Measurements from ENCODE around the gene NCKAP5. TPM values are rescaled to one million over a fixed set of nuclear protein-coding genes. Genes with fewer than 3 reads are reported as not detected.

The NCKAP5 gene
- total RNA-seq, 1 experiment from 2014 or later, result 0.07 TPM

GRCh38 chr2:133574186-133574585 is 5.9 kb upstream of the NCKAP5 start:
- no peak for DNase-seq (ENCODE audit: low spot score)

DNA sequence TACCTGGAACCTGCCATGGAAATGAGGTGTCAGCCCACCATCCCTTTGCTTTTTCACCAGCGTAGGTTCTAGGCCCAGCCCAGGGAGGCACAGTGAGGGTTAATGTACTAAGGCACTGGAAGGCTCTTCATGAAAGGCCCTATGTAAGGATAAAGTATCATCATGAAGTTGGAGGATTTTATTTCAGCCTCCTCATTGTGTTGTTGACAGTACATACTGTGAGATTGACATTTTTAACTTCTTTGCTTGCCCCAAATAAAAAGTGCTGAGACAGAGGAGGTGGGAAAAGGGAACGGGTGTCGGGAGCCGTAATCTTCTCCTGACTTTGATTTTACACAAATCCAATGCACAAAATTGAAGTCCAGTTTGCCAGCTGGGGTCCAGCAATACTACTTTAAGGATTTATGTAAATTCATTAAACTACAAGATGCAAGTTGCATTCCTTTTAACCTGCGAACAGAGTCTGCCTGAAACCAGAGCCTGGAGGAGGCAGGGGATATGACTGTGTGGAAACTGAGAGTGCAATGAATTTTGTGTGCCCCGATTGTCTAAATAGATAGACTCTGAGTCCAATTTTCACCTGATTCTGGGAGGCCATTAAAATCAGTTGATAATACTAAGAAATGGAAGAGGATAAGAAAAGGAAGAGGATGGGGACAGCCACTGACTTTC is 5.4 kb upstream of the NCKAP5 start:
- DNase-seq (ENCODE audit: low spot score), result no peak

GRCh38 chr2:133571249-133571648 is 3.0 kb upstream of the NCKAP5 start:
- no peak for DNase-seq (ENCODE audit: low spot score)

DNA sequence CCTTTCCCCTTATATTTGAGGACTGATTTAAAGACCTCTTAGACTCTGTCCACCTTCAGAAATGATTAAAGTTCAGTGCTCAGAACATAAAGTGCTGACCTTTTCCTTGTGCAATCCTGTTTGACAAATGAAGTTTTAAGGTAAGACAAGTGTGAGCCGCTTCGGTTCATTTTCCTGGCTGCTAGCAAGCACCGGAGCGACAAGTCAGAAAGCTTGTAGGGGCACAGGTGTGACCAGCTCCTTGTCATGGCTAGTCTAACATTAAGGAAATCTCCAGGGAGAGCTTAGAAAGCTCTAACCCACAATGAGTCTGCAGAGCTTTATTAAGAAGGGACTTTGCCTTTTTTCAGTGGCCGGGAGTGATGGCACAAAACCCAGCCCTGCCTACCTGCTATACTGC is 2.3 kb upstream of the NCKAP5 start:
- DNase-seq (ENCODE audit: low spot score), result no peak

- no peak for DNase-seq (ENCODE audit: low spot score)
Observed at GRCh38 chr2:133569286-133569830, 1.1 kb upstream of the NCKAP5 start.

- no peak for DNase-seq (ENCODE audit: low spot score)
Observed at GRCh38 chr2:133568598-133568997, 335 bp upstream of the NCKAP5 start.

- DNase-seq (ENCODE audit: low spot score), result no peak
Observed at GRCh38 chr2:133562558-133562957, 5.7 kb downstream of the NCKAP5 start.

DNA sequence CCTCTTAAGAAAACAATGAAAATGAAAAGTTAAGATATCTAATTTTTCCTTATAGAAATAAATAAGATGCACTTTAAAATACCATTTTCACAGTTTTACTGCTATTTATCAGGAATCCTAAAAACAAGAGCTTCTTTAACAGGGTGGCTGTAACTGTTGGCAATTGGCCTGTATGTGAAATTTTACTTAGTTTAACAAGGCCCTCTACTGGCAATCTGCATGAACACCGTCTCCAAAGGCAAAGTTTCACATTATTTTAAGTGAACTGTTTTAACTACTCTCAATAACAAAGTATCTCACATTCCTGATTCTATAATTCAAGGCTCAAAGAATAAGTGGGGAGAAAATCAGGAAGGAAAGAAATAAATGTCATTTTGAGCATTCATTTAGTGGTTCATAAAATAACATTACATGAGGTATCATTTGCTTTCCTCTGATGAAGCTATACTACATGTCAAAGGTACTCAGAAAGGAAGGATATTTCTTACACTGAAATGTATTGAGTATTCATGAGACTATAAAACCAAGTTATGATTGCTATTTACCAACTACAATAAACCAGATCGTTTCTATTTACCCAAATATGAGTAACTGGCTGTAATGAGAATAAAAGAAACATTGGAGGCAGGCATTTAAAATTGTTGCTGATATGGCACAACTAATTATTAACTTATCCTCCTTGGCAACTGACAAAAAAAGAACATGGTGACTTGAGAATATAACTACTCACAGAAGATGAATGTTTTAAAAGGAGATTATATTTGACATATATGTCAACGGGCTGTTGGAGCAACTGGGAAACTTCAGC is 7.0 kb downstream of the NCKAP5 start:
- DNase-seq (ENCODE audit: low spot score), result peak; percentile 69

DNA sequence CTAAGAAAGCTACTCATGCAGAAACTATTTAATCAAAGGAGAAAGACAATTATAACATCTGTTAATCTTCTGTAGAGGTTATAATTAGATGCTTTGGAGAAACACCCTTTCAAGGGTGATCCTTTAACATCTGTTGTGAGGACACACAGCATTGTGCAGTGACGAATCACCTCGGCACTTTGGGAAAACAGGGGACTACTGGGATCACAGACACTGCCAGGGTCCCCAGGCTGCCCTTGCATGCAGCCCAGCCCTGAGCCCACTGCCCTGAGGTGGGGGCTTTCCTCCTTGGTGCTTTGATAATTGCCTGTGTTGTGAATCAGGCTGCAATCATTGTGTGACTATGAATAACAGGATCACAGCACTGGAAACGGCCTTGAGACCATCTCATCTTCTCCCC is 10.6 kb downstream of the NCKAP5 start:
- no peak for DNase-seq (ENCODE audit: low spot score)

DNA sequence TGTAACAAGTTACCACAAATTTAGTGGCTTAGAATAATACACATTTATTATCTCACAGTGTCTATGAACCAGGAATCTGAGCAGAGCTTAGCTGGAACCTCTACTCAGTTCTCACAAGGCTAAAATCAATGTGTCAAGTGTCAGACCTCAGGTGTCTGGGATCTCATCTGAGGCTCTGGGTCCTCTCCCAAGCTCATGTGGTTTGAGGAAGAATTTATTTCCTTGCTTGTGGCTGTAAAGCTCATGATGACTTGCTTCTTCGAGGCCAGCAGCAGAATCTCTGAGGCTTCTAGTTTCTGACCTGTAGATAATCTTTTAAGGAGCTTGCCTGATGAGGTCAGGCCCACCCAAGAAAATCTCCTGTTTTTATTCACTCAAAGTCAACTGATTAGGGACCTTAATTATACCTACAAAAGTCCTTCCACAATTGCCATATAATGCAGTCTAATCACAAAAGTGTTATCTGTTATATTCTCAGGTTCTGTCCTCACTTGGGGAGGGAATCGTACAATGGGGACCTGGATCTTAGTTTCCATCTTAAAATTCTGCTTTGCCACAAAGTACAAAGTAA is 14.3 kb downstream of the NCKAP5 start:
- DNase-seq (ENCODE audit: low spot score), result no peak

GRCh38 chr2:133553251-133553650 is 15.0 kb downstream of the NCKAP5 start:
- no peak for DNase-seq (ENCODE audit: low spot score)

DNA sequence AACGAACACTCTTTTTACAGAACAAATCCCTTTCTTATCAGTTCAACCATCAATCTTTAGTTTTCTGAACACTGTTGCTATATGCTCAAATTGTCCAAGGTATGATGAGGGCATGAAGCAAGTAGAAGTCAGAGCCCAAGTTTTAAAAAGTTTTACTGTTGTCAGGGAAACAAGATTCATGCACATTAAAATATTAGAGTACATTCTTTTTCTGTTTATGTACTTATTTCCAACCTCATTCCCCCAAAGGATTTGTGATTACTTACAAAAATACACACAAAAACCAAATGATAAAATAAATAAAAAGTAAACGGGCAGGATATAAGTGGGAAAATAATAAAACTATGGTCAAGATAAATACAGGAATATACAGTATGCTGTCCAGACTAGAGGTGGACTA is 15.4 kb downstream of the NCKAP5 start:
- DNase-seq (ENCODE audit: low spot score), result no peak

GRCh38 chr2:133541797-133542196 is 26.5 kb downstream of the NCKAP5 start:
- DNase-seq (ENCODE audit: low spot score), result no peak

DNA sequence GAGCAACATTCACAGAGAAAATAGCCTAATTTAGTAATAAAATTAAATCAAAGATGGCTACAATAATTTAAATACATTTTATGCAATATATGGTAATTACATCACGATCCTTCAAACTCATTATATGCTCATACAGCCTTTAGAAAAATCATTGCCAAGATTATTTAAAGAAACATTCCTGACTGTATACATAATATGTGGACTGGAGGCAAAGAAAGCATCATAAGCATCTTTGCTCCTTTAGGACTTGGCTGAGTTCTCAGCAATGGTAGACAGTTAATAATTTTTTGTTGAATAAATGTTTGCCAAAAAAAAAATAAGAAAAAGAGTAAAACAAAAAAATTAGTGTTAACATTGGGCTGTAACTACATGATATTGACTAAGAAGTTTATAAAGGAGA is 26.9 kb downstream of the NCKAP5 start:
- DNase-seq (ENCODE audit: low spot score), result no peak

DNA sequence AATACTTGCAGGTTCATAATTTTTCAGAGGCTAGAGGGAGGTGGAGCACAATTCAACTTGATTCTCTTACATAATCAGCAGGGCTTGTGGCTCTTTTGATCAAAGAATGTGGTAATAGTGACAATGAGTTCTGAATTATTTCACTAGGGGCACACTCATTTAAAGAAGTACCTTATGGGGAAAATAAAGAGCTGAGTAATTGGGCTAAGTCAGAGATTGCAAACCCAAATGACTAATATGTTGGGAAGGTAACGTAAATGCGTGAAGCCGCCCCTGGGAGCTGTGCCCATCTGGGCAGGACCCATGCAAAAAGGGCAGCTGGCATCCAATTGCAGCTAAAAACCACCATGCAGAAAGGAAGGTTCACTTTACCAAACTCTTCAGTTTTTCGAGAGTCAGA is 35.3 kb downstream of the NCKAP5 start:
- DNase-seq (ENCODE audit: low spot score), result peak; percentile 68

GRCh38 chr2:133531382-133531781 is 36.9 kb downstream of the NCKAP5 start:
- no peak for DNase-seq (ENCODE audit: low spot score)

DNA sequence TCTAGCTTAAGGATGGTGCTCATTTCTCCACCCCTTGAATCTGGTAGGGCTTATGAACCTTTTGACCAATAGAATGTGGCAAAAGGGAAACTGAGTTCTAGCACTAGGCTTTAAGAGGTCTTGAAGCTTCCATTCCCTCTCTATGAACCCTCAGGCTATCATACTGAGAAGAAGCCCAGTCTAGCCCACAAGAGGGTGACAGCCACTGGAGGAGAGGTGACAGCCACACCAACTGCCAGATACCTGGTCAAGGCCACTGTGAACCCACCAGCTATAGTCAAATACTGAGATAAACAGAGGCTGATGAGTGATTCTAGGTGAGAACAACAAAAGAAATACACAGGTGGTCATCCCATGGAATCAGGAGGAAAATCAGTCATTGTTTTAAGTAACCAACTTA is 37.6 kb downstream of the NCKAP5 start:
- no peak for DNase-seq (ENCODE audit: low spot score)

- no peak for DNase-seq (ENCODE audit: low spot score)
Observed at GRCh38 chr2:133526530-133527300, 41.5 kb downstream of the NCKAP5 start.

GRCh38 chr2:133525613-133526529 is 42.4 kb downstream of the NCKAP5 start:
- no peak for DNase-seq (ENCODE audit: low spot score)

GRCh38 chr2:133525090-133525489 is 43.2 kb downstream of the NCKAP5 start:
- no peak for DNase-seq (ENCODE audit: low spot score)

DNA sequence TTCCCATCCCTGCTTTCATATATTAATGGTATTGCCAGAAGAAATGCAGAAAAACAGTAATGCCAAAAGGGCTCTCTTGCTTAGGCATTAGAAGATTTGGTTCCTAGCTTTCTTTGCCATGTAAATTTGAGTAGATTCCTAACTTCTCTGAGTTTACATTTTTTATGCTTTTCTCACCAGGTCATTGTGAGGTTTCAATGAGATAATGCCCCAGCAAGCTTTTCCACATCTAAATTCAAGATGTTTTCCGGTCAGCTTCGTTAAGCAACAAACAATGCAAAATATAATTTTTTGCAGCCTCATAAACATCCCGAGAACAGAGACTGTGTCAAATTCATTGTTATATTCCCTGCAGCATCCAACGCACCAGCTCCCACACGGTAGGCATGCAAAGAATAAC is 44.9 kb downstream of the NCKAP5 start:
- DNase-seq (ENCODE audit: low spot score), result no peak

Measured in A172 (cell line).